PC-3 (cell line): Measurements from ENCODE around the gene PTPA. TPM values are rescaled to one million over a fixed set of nuclear protein-coding genes. Genes with fewer than 3 reads are reported as not detected.

Source experiments
- ATAC-seq: fragments of 200-7000 bp; cut with Tn5 transposase; 2 replicates; pipeline ENCODE4 v1.9.1; 2020; ENCODE audit warnings: mild to moderate bottlenecking, moderate library complexity
- BruUV-seq: library from RNA; stranded (reverse); fragments of 400-500 nt; replicated peaks from 2 replicates; lab custom pipeline; 2021; lab: Mats Ljungman, UMichigan
- CTCF ChIA-PET: fragments of 300-600 bp; sonication (Branson Sonifier 250); formaldehyde crosslinking; loops from one replicate; lab custom pipeline; 2022; ENCODE audit warnings: antibody characterized with exemption; lab: Charles Lee
- POLR2A ChIA-PET: fragments of 300-600 bp; sonication (Branson Sonifier 250); formaldehyde crosslinking; loops from one replicate; lab custom pipeline; 2022; ENCODE audit warnings: antibody characterized with exemption; ENCODE audit not compliant: unreplicated experiment; lab: Charles Lee
- DNase-seq: peaks from one replicate; pipeline ENCODE4 v3.0.0-alpha.2; 2015
- H2AFZ ChIP-seq: fragments of 300-600 bp; sonication (generic); 2 replicates; pipeline ENCODE4 v1.6.0; 2016; ENCODE audit warnings: antibody characterized with exemption, low read length
- H3F3A ChIP-seq: fragments of 300-600 bp; sonication (generic); one replicate; pipeline ENCODE4 v1.6.0; 2017; ENCODE audit warnings: antibody characterized with exemption, low read length, control low read depth, mild to moderate bottlenecking; ENCODE audit not compliant: unreplicated experiment
- H3K27ac ChIP-seq: fragments of 300-600 bp; sonication (generic); 2 replicates; pipeline ENCODE4 v1.5.1; 2016; ENCODE audit warnings: mild to moderate bottlenecking, low read length
- H3K27me3 ChIP-seq: fragments of 300-600 bp; sonication (generic); 2 replicates; pipeline ENCODE4 v1.6.1; 2016; ENCODE audit warnings: low read length, mixed read lengths
- H3K36me3 ChIP-seq: fragments of 300-600 bp; sonication (generic); 2 replicates; pipeline ENCODE4 v1.6.1; 2016; ENCODE audit warnings: low read depth, mixed run types, low read length, mixed read lengths
- H3K4me1 ChIP-seq: fragments of 300-600 bp; sonication (generic); 2 replicates; pipeline ENCODE4 v1.5.1; 2016; ENCODE audit warnings: low read length; ENCODE audit not compliant: insufficient read depth
- H3K4me2 ChIP-seq: fragments of 300-600 bp; sonication (generic); 2 replicates; pipeline ENCODE4 v1.6.0; 2016; ENCODE audit warnings: low read length
- H3K4me3 ChIP-seq: fragments of 300-600 bp; sonication (generic); 2 replicates; pipeline ENCODE4 v1.5.1; 2016; ENCODE audit warnings: mild to moderate bottlenecking, low read length, mixed read lengths
- H3K79me2 ChIP-seq: fragments of 300-600 bp; sonication (generic); 2 replicates; pipeline ENCODE4 v1.6.1; 2017; ENCODE audit warnings: low read length, mixed read lengths
- H3K9ac ChIP-seq: fragments of 300-600 bp; sonication (generic); 2 replicates; pipeline ENCODE4 v1.6.0; 2016; ENCODE audit warnings: mild to moderate bottlenecking, low read length
- H3K9me2 ChIP-seq: fragments of 300-600 bp; sonication (generic); replicated peaks from 2 replicates; pipeline ENCODE4 v1.6.1; 2016; ENCODE audit warnings: mixed run types, low read length, mixed read lengths
- H3K9me3 ChIP-seq: fragments of 300-600 bp; sonication (generic); 2 replicates; pipeline ENCODE4 v1.6.1; 2016; ENCODE audit warnings: low read length, mixed read lengths
- H4K20me1 ChIP-seq: fragments of 300-600 bp; sonication (generic); 2 replicates; pipeline ENCODE4 v1.6.1; 2016; ENCODE audit warnings: low read length, mixed read lengths
- CTCF ChIP-seq: fragments of 300-600 bp; sonication (generic); conservative IDR thresholded peaks from 2 replicates; pipeline ENCODE4 v1.5.1; 2017; ENCODE audit warnings: antibody characterized with exemption, low read depth, mild to moderate bottlenecking, low read length
- EZH2 ChIP-seq: fragments of 300-600 bp; sonication (generic); IDR thresholded peaks from one replicate; pipeline ENCODE4 v1.6.1; 2017; ENCODE audit warnings: antibody characterized with exemption, mild to moderate bottlenecking, low read length; ENCODE audit not compliant: unreplicated experiment
- EZH2phosphoT487 ChIP-seq: fragments of 300-600 bp; sonication (generic); IDR thresholded peaks from 2 replicates; pipeline ENCODE4 v1.6.1; 2018; ENCODE audit warnings: mild to moderate bottlenecking, antibody characterized with exemption, low read length, borderline replicate concordance
- intact Hi-C: fragments of 100-400 bp; cut with micrococcal nuclease; formaldehyde crosslinking; loops from 2 replicates; pipeline ENCODE4 v1.9.0; 2023
- total RNA-seq: library from RNA; depleted of rRNA; stranded (reverse); fragments of >200 nt; gene quantifications from 2 replicates; pipeline ENCODE4 v1.2.3, GENCODE V29; 2014

PTPA gene
- total RNA-seq, 1 experiment from 2014 or later, result 138 TPM

GRCh38 chr9:129077236-129077635 is 34.0 kb upstream of the PTPA start:
- POLR2A ChIA-PET, result no interaction called here
- Histone ChIP-seq H3K4me3 (no peak overlapping the region), H3K9ac (no peak overlapping the region), H3K27me3 (no peaks in the 10 kb centered on the region), H3K4me2 (no peak overlapping the region), H3K9me2 (no peaks in the 10 kb centered on the region), H3K4me1 (peaks cover 6% of the 10 kb centered on the region; the same call in 1 of the 2 replicates), H3F3A (no peaks in the 10 kb centered on the region), H4K20me1 (no peaks in the 10 kb centered on the region), H2AFZ (no peak overlapping the region), H3K36me3 (no peaks in the 10 kb centered on the region), H3K9me3 (no peaks in the 10 kb centered on the region), H3K27ac (no peak overlapping the region), H3K79me2 (peaks cover 10% of the 10 kb centered on the region)
- no TSS peak for BruUV-seq
- DNase-seq (no peak), ATAC-seq (no peak)
- CTCF ChIA-PET, result no interaction called here
- intact Hi-C loops, result no loop called here
- TF ChIP-seq EZH2phosphoT487, result no peak
- TF ChIP-seq CTCF, result no peak
- no peak for TF ChIP-seq EZH2

- POLR2A ChIA-PET, result no interaction called here
- H3K9ac ChIP-seq, result no peak overlapping the region
- peaks cover 6% of the 10 kb centered on the region; the same call in 1 of the 2 replicates for H3K4me1 ChIP-seq
- no peak overlapping the region for H3K4me3 ChIP-seq
- no peak overlapping the region for H3K27ac ChIP-seq
- peaks cover 26% of the 10 kb centered on the region for H3K79me2 ChIP-seq
- CTCF ChIA-PET, result no interaction called here
- H3K4me2 ChIP-seq, result no peak overlapping the region
- DNase-seq, result no peak
- no peaks in the 10 kb centered on the region for H3K9me2 ChIP-seq
- no peak for ATAC-seq
- no peaks in the 10 kb centered on the region for H3F3A ChIP-seq
- intact Hi-C loops, result no loop called here
- no peak overlapping the region for H2AFZ ChIP-seq
- H3K9me3 ChIP-seq, result no peaks in the 10 kb centered on the region
- no peaks in the 10 kb centered on the region for H3K27me3 ChIP-seq
- H4K20me1 ChIP-seq, result no peaks in the 10 kb centered on the region
- TF ChIP-seq CTCF, result no peak
- TF ChIP-seq EZH2phosphoT487, result no peak
- TF ChIP-seq EZH2, result no peak
- no peaks in the 10 kb centered on the region for H3K36me3 ChIP-seq
- BruUV-seq, result no TSS peak
These were observed 32.3 kb upstream of the PTPA start for GRCh38 chr9:129078691-129079503.

DNA sequence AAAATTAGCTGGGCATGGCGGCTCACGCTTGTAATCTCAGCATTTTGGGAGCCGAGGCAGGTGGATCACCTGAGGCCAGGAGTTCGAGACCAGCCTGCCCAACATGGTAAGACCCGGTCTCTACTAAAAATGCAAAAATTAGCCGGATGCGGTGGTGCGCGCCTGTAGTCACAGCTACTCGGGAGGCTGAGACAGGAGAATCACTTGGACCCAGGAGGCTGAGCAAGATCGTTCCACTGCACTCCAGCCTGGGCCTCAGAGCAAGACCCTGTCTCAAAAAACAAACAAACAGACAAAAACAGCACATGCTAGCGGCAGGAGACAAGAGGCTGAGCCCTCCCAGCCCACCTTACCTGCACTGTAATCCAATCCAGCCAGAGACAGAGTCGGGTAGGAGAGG is 31.4 kb upstream of the PTPA start:
- Histone ChIP-seq H2AFZ (peak overlapping the region; percentile 94), H3F3A (no peaks in the 10 kb centered on the region), H3K4me3 (peak overlapping the region; percentile 88), H3K79me2 (peaks cover 29% of the 10 kb centered on the region), H3K27me3 (no peaks in the 10 kb centered on the region), H3K9me3 (no peaks in the 10 kb centered on the region), H3K9ac (peak overlapping the region; percentile 63; the same call in 1 of the 2 replicates), H3K4me1 (peaks cover 6% of the 10 kb centered on the region; the same call in 1 of the 2 replicates), H4K20me1 (no peaks in the 10 kb centered on the region), H3K36me3 (no peaks in the 10 kb centered on the region), H3K4me2 (peak overlapping the region; percentile 100), H3K9me2 (no peaks in the 10 kb centered on the region), H3K27ac (no peak overlapping the region)
- TF ChIP-seq CTCF (no peak), EZH2phosphoT487 (no peak), EZH2 (no peak)
- ATAC-seq (no peak), DNase-seq (no peak)
- ChIA-PET POLR2A (no interaction called here), CTCF (interaction anchor here (1.0 kb wide), 1 partner anchor 52 kb away, joined by 4 read pairs; the partner anchor contains the start of gene SH3GLB2)
- intact Hi-C loops, result loop anchor here (2.0 kb wide), 1 partner anchor 31 kb away; the partner anchor contains the start of genes CRAT and PTPA
- BruUV-seq, result no TSS peak
